Spinal cord (tissue), 10 donors: ENCODE measurements around the gene SEMA3E. TPM values are rescaled to one million over a fixed set of nuclear protein-coding genes. Genes with fewer than 3 reads are reported as not detected.

ENCODE experiments used
- DNase-seq, 6 donors: peaks; one replicate each; pipeline versions ENCODE4 v3.0.0 to v3.0.0-alpha.2; 2013 to 2015; ENCODE audit warnings: low spot score in 6 of 6, low read depth in 4 of 6
- H3K27ac ChIP-seq: one replicate; pipeline ENCODE4 v1.5.1; 2013; ENCODE audit warnings: low read depth, low read length, control low read depth
- H3K27me3 ChIP-seq: one replicate; pipeline ENCODE4 v1.6.1; 2013; ENCODE audit warnings: low read length; ENCODE audit not compliant: control insufficient read depth, insufficient read depth
- H3K36me3 ChIP-seq: one replicate; pipeline ENCODE4 v1.6.1; 2013; ENCODE audit warnings: low read length; ENCODE audit not compliant: control insufficient read depth, insufficient read depth
- H3K4me1 ChIP-seq: one replicate; pipeline ENCODE4 v1.6.1; 2013; ENCODE audit warnings: low read length; ENCODE audit not compliant: control insufficient read depth, insufficient read depth
- H3K4me3 ChIP-seq: one replicate; pipeline ENCODE4 v1.5.1; 2013; ENCODE audit warnings: low read depth, low read length, control low read depth
- H3K9me3 ChIP-seq: one replicate; pipeline ENCODE4 v1.6.1; 2013; ENCODE audit warnings: low read length; ENCODE audit not compliant: control insufficient read depth, insufficient read depth
- WGBS: methylation state at CpG from one replicate; pipeline ENCODE4 v1.1.5; 2013; ENCODE audit warnings: missing lambda C conversion rate; ENCODE audit not compliant: insufficient coverage; 5-methylcytosine and 5-hydroxymethylcytosine counted together
- polyA plus RNA-seq, 2 donors: library from polyadenylated mRNA; unstranded; fragments of 120-200 nt; gene quantifications; one replicate each; pipeline ENCODE4 v1.2.1, GENCODE V29; 2013; ENCODE audit not compliant: insufficient read length in 2 of 2
- total RNA-seq, 2 donors: library from RNA; depleted of rRNA in 1 of 2; stranded (reverse); fragments of 120-200 nt in 1 of 2; fragments of >200 nt in 1 of 2; gene quantifications; one replicate each; pipeline versions ENCODE4 v1.2.3 to v1.2.4, GENCODE V29; 2013 to 2014
- donor health status: healthy.

SEMA3E gene
- total and polyA plus RNA-seq, 4 donors: 2.8 to 11.8 (median 7.1) TPM

DNA sequence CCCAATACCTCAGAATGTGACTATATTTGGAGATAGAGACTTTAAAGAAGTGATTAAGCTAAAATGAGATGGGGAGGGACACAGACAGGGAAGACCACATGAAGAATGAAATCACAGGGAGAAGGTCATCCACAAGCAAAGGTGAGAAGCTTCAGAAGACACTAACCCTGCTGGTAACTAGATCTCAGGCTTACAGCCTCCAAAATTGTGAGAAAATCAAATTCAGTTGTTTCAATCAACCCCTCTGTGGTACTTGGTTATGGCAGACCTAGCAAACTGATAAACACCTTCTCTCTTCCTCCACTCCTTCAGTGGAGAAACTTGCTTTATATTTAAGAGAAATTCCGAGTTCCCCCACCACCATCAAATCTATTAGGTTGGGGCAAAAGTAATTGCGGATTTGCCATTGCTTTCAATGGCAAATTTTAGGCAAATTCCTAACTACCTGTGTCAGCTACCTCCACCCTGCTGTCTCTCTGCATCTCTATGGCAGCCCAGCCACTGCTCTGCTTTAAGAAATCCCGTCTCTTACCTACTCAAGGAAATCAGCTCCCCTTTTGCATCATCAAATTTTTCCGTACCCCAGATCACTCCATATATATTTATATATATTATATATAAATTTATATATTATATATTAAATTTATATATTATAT lies 38.2 kb downstream of the SEMA3E start:
- Histone ChIP-seq H3K36me3 (no peaks in the 10 kb centered on the region), H3K9me3 (no peaks in the 10 kb centered on the region), H3K27ac (no peak overlapping the region), H3K27me3 (no peaks in the 10 kb centered on the region), H3K4me3 (no peak overlapping the region), H3K4me1 (no peaks in the 10 kb centered on the region)
- no peak for DNase-seq
- WGBS: no CpG with 5 or more reads among the region's 4 CpGs

- no CpG with 5 or more reads among the region's 3 CpGs for WGBS
- peak in 1 of 6 donors; percentile 76 for DNase-seq
- no peaks in the 10 kb centered on the region for H3K4me1 ChIP-seq
- no peaks in the 10 kb centered on the region for H3K36me3 ChIP-seq
- no peaks in the 10 kb centered on the region for H3K9me3 ChIP-seq
- H3K4me3 ChIP-seq: no peak overlapping the region
- no peaks in the 10 kb centered on the region for H3K27me3 ChIP-seq
- H3K27ac ChIP-seq: no peak overlapping the region
Observed at GRCh38 chr7:83608716-83609115, 40.2 kb downstream of the SEMA3E start.

DNA sequence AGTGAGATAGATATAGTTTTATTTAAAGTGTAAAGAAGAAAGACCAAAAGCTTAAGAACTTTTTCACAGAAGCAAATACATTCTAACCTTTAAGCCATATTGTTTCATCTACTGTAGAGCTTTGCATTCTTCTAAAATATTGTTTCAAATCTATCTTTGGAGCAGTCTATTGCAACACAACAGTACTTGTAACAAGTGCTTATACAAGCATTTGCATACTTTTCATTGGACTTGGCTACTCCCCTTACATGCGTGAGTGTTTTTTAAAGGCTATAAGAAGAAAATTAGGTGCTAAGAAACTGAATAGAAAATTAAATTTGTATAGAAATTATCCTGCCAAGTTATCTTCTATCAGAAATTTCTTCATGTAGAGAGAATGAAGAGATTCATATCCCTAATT lies 45.3 kb downstream of the SEMA3E start:
- whole genome bisulfite sequencing: no CpG with 5 or more reads among the region's 1 CpG
- Histone ChIP-seq H3K27ac (no peak overlapping the region), H3K27me3 (no peaks in the 10 kb centered on the region), H3K9me3 (no peaks in the 10 kb centered on the region), H3K4me1 (no peaks in the 10 kb centered on the region), H3K36me3 (no peaks in the 10 kb centered on the region), H3K4me3 (no peak overlapping the region)
- DNase-seq: no peak

DNA sequence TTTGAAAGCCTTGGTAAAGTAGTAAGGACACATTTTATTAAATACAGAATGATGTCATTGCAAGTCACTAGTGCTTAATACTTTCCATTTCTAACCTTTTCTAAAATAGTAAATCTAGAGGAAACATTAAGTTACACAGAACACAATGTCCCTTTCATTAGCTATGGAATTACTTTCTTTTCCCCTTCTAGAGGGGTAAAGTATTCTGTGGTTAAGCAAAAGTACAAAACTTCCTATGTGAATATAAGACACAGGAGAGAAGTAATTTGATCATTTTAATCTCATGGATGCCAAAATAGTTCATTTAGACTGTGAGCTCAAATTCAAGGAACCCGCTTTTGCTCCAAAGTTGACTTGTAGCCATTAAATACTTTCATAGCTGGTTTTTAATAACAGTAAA lies 49.8 kb downstream of the SEMA3E start:
- Histone ChIP-seq H3K4me1 (no peaks in the 10 kb centered on the region), H3K4me3 (no peak overlapping the region), H3K9me3 (no peaks in the 10 kb centered on the region), H3K36me3 (no peaks in the 10 kb centered on the region), H3K27ac (no peak overlapping the region), H3K27me3 (no peaks in the 10 kb centered on the region)
- no peak for DNase-seq
- WGBS: no CpG with 5 or more reads among the region's 1 CpG

DNA sequence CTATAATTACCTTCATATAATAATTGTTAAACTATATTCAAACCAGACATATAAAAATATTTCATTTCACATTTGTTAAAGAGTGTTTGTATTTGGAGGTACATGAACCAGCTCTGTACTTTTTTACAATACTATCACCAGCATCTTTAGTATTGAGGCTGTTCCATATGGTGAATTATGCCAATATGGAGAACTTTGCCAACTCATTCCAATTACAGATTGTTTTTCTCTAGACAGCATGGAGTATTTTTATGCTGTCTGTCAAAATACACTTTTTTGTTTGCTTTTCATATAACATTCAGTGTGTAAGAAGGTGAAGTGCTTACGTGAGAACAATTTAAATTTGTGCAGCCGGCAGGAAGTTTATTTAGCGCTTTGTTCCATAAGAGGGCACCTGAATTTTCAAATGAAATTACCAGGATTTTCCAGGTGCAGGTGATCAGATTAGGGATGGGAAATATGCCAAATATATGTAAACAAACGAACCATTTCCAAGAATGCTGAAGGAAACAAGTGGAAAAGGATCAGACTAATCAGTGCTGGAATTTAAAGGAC lies 54.9 kb downstream of the SEMA3E start:
- peak in 1 of 6 donors; percentile 80 for DNase-seq
- 93% methylated on average over 3 of the region's 4 CpGs for WGBS
- Histone ChIP-seq H3K9me3 (no peaks in the 10 kb centered on the region), H3K27ac (no peak overlapping the region), H3K4me1 (no peaks in the 10 kb centered on the region), H3K27me3 (no peaks in the 10 kb centered on the region), H3K4me3 (no peak overlapping the region), H3K36me3 (no peaks in the 10 kb centered on the region)

DNA sequence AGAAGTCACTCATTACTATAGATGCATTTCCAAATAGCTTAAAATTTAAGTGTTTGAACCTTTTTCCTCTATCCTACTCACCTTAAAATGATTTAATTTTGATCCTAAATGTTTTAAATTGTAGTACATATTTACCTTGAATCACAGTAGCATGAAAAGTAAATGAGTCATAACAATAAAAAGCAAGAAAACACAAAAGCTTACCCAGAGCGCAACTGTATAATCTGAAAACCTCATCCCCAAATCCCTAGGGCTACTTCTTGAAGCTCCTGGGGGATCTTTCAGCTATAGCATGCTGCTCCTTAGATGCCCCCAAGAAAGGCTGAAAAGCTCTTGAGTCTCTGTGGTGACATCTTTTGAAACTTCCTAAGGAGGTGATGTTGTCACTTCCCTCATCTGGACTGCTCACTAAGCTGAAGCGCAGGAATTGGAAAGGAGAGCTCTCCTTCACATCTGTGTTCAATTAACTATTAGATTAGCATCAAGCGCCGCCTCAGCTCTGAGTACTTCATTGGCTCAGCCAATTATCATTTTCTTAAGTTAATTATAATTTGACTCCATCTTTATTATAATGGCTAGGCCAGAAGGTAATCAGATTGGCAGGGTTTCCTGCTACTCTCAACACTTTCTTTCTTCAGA lies 60.2 kb downstream of the SEMA3E start:
- no peaks in the 10 kb centered on the region for H3K9me3 ChIP-seq
- H3K4me1 ChIP-seq: no peaks in the 10 kb centered on the region
- DNase-seq: no peak
- no CpG with 5 or more reads among the region's 4 CpGs for WGBS
- H3K36me3 ChIP-seq: no peaks in the 10 kb centered on the region
- no peak overlapping the region for H3K27ac ChIP-seq
- H3K27me3 ChIP-seq: no peaks in the 10 kb centered on the region
- no peak overlapping the region for H3K4me3 ChIP-seq

DNA sequence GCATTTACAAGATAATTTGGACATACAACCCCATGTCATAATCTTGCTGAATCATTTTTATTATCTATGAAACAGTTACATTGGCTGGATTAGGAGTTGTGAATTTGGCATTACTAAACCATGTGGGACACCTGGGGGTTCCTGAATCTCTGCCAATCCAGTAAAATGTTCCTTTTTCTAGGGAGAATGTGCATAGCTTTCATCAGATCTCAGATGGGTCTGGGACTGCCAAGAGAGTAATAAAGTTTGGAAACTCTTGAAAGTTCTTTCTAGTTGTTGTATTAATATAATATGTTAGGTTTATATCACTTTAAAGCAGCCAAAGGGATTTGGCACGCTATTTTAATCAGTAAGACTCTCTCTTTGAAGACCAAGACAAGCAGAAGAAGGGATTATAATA lies 62.7 kb downstream of the SEMA3E start:
- H3K4me3 ChIP-seq: no peak overlapping the region
- DNase-seq: no peak
- WGBS: no CpG with 5 or more reads among the region's 1 CpG

GRCh38 chr7:83581667-83582435 lies 67.1 kb downstream of the SEMA3E start:
- DNase-seq: no peak
- Histone ChIP-seq H3K4me3 (no peak overlapping the region), H3K27me3 (no peaks in the 10 kb centered on the region), H3K36me3 (no peaks in the 10 kb centered on the region), H3K9me3 (no peaks in the 10 kb centered on the region), H3K27ac (no peak overlapping the region), H3K4me1 (no peaks in the 10 kb centered on the region)
- no CpG with 5 or more reads among the region's 3 CpGs for WGBS

More for the DNA sequence above, 62.7 kb downstream of the SEMA3E start:
- H3K27ac ChIP-seq: no peak overlapping the region
- H3K9me3 ChIP-seq: no peaks in the 10 kb centered on the region
- H3K36me3 ChIP-seq: no peaks in the 10 kb centered on the region
- no peaks in the 10 kb centered on the region for H3K4me1 ChIP-seq
- no peaks in the 10 kb centered on the region for H3K27me3 ChIP-seq

DNA sequence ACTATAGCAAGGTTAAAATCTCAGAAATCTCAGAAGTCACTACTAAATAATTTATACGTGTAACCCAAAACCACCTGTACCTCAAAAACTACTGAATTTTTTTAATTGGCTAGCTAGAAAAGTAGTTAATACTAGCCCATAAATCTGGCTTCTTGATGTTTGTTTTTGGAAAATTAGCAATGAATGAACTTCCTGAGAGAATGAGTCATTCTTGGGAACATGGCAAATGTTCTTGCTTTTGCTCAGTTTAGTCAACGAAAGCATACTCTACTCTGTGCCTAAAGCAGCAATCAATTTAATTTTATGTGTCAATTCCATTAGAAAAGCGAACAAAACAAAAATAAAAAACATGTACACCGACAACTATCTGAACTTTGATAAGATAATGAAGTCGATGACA lies 69.2 kb downstream of the SEMA3E start:
- no peak for DNase-seq
- Histone ChIP-seq H3K4me3 (no peak overlapping the region), H3K9me3 (no peaks in the 10 kb centered on the region), H3K27ac (no peak overlapping the region), H3K36me3 (no peaks in the 10 kb centered on the region), H3K27me3 (no peaks in the 10 kb centered on the region), H3K4me1 (no peaks in the 10 kb centered on the region)
- no CpG with 5 or more reads among the region's 5 CpGs for WGBS
